MM.1S (cell line): ENCODE data around the gene NBDY.

Experiments
- EZH2 ChIP-seq: fragments of 300-600 bp; sonication (generic); optimal IDR thresholded peaks from 2 replicates; pipeline ENCODE3; 2017; ENCODE audit warnings: low read depth, mild to moderate bottlenecking, antibody characterized with exemption, low read length, mixed read lengths
- TF ChIP-seq, protein P1 (sequence below): fragments of 300-600 bp; sonication (generic); IDR thresholded peaks from 2 replicates; pipeline ENCODE4 v1.5.1; 2016; ENCODE audit warnings: antibody characterized with exemption, low read length, mixed read lengths

DNA sequence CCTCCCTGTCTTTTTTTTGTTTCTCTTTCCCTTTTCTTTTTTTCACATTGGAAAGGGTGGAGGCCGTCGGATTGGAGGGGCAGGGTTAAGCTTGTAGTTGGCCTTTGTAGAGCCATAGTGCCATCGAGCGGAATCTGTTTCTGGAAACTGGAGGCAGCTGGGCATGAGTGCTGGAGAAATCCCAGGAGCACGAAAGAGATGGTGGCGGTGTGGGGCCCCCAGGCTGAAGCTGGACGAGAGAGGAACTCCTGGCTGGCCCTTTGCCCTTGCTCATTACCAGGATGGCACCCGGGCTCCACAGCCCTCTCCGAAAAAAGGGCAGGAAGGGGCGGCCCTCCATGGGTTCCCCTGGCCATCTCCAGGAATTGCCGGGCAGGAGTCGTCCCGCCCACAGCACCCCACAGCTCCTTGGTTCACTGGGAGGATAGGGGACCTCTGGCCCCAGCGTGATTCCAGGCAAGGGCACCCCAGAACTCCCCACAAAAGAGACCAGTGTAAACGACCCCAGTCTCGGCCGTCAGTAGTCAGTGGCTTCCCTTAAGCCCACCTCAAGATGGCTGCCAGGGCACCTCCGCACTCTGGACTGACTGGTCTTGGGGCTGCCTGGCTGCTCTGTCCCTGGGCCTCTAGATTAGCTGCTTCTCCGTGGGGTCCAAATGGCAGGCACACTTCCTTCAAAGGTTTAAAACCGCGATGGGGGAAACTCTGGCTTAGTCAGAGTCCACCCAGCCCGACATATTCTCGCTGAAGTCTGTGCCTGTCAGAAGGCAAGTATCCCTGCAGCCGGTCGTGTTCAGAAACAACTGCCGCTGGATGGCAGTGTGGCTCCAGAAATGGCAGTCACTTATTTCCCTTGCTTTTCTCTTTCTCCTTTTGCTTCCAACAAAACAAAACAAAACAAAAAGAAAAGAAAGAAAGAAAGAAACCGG is 74.1 kb downstream of the NBDY start:
- TF ChIP-seq, protein P1, sequence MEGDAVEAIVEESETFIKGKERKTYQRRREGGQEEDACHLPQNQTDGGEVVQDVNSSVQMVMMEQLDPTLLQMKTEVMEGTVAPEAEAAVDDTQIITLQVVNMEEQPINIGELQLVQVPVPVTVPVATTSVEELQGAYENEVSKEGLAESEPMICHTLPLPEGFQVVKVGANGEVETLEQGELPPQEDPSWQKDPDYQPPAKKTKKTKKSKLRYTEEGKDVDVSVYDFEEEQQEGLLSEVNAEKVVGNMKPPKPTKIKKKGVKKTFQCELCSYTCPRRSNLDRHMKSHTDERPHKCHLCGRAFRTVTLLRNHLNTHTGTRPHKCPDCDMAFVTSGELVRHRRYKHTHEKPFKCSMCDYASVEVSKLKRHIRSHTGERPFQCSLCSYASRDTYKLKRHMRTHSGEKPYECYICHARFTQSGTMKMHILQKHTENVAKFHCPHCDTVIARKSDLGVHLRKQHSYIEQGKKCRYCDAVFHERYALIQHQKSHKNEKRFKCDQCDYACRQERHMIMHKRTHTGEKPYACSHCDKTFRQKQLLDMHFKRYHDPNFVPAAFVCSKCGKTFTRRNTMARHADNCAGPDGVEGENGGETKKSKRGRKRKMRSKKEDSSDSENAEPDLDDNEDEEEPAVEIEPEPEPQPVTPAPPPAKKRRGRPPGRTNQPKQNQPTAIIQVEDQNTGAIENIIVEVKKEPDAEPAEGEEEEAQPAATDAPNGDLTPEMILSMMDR, result peak; percentile 51
- TF ChIP-seq EZH2, result no peak
